Right renal pelvis (tissue), 4 donors: ENCODE data around the gene SYNJ2BP. TPM values are rescaled to one million over a fixed set of nuclear protein-coding genes. Genes with fewer than 3 reads are reported as not detected.
"Not testable (repeated sequence)": the region's sequence is repeated elsewhere in the genome, so short reads cannot be mapped to it uniquely, and the experiment has no call there.

Source experiments
- DNase-seq, 4 donors: peaks; one replicate each; pipeline ENCODE4 v3.0.0-alpha.2; 2013; ENCODE audit warnings: low read depth in 4 of 4, low spot score in 3 of 4, missing footprints in 1 of 4
- polyA plus RNA-seq, 4 donors: library from polyadenylated mRNA; unstranded; fragments of 120-200 nt; gene quantifications; one replicate each; pipeline ENCODE4 v1.2.1, GENCODE V29; 2013; ENCODE audit not compliant: insufficient read length in 4 of 4

The SYNJ2BP gene, protein sequence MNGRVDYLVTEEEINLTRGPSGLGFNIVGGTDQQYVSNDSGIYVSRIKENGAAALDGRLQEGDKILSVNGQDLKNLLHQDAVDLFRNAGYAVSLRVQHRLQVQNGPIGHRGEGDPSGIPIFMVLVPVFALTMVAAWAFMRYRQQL
- 10 to 100 TPM; 36.7 to 50.4 (median 45.7) TPM for polyA plus RNA-seq

DNA sequence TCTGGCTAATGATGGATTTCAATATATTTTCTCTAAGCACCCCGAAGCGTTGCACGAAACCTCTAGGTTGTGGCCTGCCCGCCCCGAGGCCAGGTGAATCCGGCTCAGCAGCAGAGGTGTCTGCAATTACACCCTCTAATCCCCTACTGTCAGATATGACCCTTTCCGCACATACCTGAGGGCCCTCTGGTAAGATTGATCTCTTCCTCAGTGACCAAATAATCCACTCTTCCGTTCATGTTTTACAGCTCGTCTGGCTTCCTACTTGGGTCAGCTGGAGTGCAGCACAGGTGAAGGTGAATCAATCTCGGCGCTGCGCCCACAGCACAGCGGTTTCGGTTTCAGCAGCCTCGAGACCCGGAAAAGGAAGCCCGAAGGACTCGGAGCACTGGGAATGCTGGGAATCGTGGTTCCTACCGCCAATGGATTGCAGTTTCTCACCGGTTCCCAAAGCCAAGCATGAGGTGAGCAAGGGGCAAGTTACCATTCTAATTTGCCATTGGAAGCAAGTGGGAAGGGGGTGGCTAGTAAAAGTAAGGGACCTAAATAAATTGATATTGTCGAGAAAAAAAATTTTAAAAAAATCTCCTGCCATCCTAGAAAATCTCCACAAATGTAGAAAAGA lies at the start of gene SYNJ2BP:
TSS of gene SYNJ2BP (minus strand) at position 366 of the 625 bp plus-strand sequence. CDS start at position 239, 127 bp downstream.
- peak; percentile 60 to 68 (median 62) for DNase-seq

DNA sequence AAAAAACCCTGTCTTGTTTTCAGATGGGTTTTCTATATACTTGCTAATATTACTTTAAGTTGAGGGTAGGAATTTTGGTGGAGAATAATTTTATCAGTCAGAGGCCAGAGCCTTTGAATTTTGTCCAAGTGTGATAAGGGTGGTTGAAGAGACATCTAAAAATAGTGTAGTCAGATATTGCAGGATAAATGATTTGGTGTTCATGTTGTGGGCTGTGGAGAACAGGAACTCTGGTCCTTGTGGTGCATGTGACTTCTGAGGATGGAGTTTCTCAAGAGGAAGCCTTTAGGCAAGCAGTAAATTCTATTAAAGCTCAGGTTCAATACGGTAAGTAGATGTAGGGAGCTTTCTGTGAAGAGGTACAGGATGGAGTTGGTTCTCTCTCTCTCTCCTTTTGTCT lies 37.8 kb upstream of the SYNJ2BP start:
- DNase-seq: no peak

DNA sequence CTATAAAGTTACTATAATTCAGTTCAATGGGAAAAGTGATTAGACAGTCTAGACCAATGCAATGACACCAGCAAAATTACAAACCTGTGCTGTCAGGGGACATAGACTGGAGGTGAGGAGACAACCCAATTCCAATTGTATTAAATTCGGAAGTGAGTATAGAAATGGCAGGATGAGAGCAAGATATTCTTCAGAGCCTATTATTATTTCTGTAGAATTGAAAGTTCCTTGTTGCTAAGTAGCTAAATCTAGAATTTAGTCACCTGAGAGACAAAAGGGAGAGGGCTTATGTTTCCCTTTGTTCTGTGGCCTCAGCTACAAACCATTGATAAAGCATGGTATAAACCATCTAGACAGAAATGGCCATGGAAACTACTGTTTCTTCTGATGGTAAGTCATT lies 35.0 kb upstream of the SYNJ2BP start, which contains the start of gene ADAM21:
TSS of gene ADAM21 (plus strand) at position 301 of the 400 bp plus-strand sequence. CDS start 5,326 bp downstream, outside the sequence.
- DNase-seq: no peak

DNA sequence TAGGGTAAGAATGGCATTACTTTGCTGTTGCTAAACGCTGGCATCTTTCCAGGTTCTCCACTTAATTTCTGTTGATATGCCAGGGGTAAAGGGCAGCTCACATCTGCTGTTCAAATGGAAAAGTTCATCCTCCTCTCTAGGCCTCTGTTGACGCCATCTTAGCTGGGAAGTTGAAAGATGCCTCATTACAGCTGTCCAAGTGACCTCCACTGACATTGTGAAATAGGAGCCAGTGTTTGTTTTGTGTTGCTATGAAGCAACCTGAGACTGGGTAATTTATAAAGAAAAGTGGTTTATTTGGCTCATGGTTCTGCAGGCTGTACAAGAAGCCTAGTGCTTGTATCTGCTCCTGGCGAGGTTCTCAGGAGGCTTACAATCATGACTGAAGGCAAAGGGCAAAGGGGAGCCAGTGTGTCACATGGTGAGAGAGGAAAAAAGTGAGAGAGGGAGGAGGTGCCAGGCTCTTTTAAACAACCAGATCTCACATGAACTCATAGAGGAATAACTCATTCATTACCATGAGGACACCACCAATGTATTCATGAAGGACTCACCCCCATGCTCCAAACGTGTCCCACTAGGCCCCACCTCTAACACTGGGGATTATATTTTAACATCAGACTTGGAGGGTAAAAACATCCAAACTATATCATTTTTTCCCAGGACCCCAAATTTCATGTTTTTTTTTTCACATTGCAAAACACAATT lies 31.9 kb upstream of the SYNJ2BP start:
- DNase-seq: peak in 1 of 4 donors; percentile 2

DNA sequence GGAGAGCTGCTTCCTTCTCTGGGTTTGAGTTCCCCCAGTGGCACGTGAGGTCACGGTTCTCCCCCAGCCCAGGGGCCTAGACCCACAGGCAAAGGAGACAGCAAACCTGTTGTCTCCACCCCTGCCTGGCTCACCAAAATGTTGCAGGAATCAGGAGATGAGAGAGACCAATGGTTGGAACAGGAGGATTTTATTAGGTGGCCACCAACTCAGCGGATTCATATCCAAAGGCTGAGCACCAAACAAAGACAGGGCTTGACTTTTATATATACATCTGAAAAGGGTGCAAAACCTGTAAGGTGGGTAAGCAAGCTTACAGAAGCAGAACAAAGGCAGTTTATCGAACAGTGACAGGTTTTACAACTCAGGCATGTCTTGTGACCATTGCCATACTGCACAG lies 25.9 kb upstream of the SYNJ2BP start:
- DNase-seq: no peak

DNA sequence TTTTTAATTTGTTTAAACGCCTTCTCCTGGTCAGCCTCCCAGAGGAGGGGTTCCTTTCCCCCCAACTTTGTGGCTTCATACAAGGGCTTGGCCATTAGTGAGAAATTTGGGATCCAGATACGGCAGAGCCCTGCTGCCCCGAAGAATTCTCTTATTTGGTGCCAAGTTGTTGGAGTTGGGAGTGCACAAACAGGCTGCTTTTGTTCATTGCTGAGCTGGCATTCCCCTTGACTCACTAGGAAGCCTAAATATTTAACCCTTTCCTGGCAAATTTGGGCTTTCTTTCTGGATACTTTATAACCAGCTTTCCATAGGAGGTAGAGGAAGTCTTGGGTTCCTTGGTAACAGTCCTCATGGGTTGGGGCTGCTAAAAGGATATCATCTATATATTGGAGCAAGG lies 24.8 kb upstream of the SYNJ2BP start:
- no peak for DNase-seq

DNA sequence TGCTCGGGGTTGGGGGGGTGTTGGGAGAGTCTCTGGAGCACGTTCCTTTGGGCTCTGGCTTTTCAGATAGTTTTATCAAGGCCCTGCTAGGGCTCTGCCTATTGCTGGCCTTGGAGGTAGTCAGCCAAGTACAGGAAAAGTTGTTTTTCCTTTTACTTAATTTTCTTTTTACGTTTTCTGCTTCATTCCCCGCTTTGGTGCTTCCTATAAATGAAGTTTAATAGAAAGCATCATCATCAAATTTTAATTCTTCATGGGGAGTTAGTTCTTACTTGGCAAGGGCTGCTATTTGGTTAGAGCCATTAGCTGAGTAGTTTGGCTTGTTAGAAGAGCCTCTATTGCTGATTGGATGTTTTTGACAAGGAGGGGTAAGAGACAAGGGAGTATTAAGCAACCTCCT lies 20.0 kb upstream of the SYNJ2BP start:
- no peak for DNase-seq

DNA sequence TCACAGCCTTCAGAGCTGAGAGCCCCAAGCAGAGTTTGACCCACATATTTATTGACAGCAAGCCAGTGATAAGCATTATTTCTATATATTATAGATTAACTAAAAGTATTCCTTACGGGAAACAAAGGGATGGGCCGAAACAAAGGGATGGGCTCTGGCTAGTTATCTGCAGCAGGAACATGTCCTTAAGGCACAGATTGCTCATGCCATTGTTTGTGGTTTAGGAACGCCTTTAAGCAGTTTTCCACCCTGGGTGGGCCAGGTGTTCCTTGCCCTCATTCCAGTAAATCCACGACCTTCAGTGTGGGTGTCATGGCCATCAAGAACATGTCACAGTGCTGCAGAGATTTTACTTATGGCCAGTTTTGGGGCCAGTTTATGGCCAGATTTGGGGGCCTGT lies 9.7 kb upstream of the SYNJ2BP start:
- not testable (repeated sequence) for DNase-seq

DNA sequence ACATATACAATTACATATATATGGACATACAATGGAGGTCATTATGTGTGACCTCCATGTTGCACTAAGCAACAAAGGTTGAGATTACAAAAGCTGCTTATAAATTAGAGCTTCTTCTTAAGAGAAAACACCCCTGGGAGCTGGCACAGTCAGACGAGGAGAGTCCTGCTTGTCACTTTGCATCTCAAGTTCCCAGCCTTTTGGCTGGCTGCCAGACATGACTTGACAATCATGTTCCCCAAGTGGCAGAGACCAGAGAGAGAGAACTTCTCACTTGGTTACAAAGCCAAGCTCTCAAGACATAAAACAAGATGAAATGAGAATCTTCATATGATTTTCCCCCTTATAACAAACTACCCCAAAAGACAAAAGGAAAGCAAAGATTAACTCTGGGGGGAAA lies 8.5 kb upstream of the SYNJ2BP start:
- no peak for DNase-seq

DNA sequence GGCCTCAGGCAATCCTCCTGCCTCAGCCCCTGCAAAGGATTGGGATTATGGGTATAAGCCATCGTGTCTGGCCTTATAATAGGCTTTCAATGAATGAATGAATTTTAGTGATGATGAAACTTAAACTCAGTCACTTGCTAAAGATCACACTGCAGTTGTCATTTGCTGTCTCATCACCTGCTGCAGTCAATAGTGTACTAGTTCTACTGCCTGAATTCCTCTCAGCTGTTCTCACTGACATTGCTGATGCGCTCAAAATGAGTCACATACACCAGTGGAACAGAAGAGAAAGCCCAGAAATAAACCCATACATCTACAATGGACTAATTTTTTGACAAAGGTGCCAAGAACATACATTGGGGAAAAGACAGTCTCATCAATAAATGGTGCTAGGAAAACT lies 5.6 kb upstream of the SYNJ2BP start:
- no peak for DNase-seq

DNA sequence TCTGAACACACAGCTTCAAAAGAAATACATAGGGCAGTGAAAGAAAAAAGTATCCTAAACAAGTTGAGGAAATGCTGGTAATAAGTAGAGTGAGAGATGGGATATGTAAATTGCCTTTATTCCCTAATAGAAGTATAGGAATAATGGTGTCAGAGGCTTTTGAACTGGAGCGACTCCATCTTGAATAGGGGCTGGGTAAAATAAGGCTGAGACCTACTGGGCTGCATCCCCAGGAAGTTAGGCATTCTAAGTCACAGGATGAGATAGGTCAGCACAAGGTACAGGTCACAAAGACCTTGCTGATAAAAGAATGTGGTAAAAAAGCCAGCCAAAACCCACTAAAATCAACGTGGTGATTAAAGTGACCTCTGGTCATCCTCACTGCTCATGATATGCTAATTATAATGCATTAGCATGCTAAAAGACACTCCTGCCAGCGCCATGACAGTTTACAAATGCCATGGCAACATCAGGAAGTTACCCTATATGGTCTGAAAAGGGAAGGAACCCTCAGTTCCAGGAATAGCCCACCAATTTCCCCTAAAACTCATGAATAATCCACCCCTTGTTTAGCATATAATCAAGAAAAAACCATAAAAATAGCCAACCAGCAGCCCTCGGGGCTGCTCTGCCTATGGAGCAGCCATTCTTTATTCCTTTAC lies 2.5 kb upstream of the SYNJ2BP start:
- not testable (repeated sequence) for DNase-seq

DNA sequence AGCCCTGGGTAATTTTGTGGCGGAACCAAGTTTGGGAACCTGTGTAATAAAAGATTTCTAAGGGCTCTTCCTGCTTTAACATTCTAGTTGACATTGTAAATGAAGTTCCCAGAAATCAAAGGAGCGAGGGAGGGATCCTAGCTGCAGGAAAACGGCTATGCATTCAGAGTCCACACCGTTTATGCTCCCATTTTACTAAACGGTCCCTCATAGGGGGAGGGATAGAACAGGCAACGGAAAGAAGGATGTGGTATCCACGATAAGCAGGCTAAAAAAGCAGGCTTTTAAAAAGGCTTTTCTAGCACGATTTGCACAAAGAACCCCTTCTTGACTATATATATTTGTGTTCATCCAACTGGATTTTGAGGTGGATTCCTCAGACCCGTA lies 559 bp downstream of the SYNJ2BP start:
- peak in 2 of 4 donors; percentile 2 to 8 for DNase-seq

DNA sequence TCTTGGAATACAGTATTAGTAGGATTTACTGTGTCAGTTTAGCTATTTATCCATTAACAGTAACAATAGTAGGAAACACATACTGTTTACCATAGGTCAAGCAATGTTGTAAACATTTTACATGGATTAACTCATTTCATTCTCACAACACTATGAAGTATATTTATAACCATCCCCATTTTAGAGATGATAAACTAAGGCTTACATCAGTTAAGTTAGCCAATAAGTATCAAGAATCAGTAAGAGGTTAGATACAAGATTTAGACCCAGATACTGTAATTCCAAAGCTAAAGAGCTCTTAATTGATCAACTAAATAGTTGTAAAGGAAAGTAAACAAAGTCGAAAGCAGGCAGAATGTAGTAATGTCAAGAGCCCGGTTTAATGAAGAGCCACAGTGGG lies 1.1 kb downstream of the SYNJ2BP start:
- DNase-seq: no peak

DNA sequence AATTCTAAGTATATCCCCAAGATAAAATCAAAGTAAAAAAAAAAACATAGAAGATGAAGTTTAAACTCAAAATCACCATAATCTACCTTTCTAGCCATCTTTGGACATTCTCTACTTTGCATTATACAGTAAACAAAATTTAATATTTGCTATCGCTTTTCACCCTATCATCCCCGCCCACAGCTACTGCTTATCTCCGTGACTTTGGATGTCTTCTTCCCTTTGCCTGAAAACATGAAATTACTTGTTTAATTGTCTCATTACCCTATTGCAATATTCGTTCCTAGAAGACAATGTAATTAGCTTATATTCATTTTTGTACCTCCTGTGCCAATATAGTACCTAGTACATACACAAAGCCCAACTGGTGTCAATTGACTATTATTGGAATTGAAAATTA lies 9.3 kb downstream of the SYNJ2BP start:
- DNase-seq: no peak

DNA sequence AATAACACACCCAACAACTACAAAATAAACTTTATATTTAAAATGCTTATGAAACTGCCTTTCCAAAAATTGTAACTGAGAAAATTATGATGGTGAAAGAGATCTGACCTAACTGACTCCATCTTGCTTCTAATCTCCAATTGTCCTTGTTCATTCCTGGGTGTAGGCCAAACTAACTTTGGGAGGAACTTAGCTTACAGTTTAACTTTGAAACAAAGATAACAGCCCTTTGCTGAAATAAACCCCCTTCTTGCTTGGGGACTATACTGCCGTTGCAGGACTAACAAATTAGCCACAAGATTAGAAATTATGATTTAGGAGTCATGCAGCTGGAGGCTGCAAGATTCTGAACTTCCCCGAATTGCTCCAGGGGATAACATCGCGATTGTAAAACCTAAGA lies 10.7 kb downstream of the SYNJ2BP start:
- DNase-seq: not testable (repeated sequence)

DNA sequence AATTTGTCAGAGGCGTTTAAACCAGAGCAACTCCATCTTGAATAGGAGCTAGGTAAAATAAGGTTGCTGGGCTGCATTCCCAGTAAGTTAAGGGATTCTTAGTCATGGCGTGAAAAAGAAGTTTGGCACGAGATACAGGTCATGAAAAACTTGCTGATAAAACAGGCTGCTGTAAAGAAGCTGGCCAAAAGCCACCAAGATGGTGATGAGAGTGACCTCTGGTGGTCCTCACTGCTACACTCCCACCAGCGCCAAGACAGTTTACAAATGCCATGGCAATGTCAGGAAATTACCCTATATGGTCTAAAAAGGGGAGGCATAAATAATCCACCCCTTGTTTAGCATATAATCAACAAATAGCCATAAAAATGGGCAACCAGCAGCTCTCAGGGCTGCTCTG lies 13.6 kb downstream of the SYNJ2BP start:
- not testable (repeated sequence) for DNase-seq

DNA sequence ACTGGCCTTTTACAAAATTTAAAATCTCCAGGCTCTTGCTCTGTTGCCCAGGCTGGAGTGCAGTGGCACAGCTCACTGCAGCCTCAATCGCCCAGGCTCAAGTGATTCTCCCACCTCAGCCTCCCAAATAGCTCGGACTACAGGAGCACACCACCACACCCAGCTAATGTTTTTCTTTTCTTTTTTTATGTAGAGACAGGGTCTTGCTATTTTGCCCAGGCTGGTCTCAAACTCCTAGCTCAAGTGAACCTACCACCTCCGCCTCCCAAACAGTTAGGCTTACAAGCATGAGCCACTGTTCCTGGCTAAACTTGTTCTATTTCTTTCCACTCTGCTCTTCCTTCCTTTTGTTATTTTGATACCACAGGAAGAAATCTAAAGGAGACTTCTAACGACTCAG lies 15.2 kb downstream of the SYNJ2BP start:
- no peak for DNase-seq

DNA sequence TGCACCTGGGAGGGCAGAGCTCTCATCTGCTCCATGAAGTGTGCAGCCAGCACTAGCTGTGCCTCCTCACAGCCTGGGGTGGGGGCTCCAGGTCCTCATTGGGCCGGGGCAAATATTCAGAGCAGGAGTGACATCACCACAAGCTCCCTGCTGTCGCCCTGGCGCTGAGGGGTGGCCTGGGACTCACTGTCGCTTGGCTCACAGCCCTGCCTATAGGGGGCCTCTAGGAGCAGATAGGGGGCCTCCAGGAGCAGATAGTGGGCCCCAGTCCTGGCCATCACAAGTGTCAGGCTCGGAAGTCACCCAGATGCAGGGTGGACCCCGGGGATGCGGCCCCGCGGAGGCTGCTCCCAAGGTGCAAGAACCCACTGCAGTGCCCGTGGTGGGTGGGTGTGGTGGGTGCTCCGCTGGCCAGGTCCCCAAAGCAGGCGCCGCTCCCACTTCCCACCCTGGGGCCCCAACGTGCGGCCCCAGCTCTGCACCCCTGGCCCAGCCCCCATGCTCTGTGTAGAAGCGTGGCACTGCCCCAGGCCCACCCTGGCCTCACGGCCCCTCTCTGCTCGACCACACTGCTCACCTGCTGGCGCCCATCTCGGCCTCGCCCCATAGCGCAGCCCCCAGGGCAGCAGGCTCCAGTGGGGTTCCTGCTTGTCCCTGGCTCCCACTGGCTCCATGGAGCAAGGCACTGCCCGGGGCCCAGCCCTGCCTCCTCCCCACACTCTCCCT lies 18.0 kb downstream of the SYNJ2BP start:
- DNase-seq: no peak

DNA sequence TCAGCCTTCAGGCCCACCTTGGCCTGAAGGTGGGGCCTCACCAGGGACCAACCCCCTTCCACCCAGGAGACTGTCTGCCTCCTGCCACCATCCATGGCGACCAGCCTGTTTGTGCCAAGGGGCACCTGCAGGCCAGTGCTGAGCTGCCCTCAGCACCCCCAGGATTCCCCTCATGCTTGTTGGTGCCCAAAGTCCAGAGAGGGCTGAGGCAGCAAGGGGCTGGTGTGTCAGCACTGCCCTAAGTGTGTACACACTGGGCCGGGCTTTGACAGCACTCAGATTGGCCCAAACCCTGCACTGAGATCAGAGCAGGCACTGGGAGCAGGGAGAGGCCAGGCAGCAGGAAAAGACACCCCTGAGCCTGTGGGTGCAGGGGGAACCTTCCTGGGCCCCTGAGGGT lies 18.6 kb downstream of the SYNJ2BP start:
- DNase-seq: no peak

DNA sequence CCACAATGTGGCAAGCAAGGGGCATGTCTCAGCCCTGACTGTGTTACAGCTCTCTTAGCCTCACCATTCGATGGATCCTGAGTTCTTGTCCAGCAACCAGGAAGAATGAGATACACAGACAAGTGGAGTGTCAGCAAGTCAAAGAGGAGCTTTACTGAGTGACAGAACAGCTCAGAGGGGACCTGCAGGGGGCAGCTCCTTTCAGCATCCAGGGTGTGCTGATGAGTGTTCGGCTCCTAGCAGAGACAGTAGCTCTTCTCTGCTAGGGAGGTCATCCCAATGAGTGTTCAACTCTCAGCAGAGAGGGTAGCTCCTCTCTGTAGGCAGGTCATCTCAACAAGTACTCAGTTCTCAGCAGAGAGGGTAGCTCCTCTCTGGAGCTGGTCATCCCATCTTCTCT lies 19.1 kb downstream of the SYNJ2BP start:
- no peak for DNase-seq
